Inflammatory macrophage (primary cell): Measurements from ENCODE around the gene CLECL1.
"Not testable (repeated sequence)": the region's sequence is repeated elsewhere in the genome, so short reads cannot be mapped to it uniquely, and the experiment has no call there.

Experiments used
- DNase-seq, 2 donors: peaks; one replicate each; pipeline ENCODE4 v3.0.0-alpha.2; 2020 to 2022

The CLECL1 gene

GRCh38 chr12:9694241-9694640 is 38.7 kb downstream of the CLECL1 start:
- DNase-seq = peak; percentile 67 to 84

GRCh38 chr12:9692909-9693308 is 40.0 kb downstream of the CLECL1 start:
- DNase-seq = peak in 1 of 2 donors; percentile 8

- no peak for DNase-seq
These were observed 45.7 kb downstream of the CLECL1 start for GRCh38 chr12:9687228-9687627.

GRCh38 chr12:9685915-9686314 is 47.0 kb downstream of the CLECL1 start:
- no peak for DNase-seq

- not testable (repeated sequence) for DNase-seq
These were observed 47.5 kb downstream of the CLECL1 start for GRCh38 chr12:9685366-9685765.

- DNase-seq = not testable (repeated sequence)
These were observed 49.9 kb downstream of the CLECL1 start for GRCh38 chr12:9682949-9683348.

GRCh38 chr12:9682508-9682907 is 50.4 kb downstream of the CLECL1 start:
- not testable (repeated sequence) for DNase-seq

GRCh38 chr12:9674226-9674590 is 58.7 kb downstream of the CLECL1 start:
- DNase-seq = no peak

GRCh38 chr12:9673404-9674225 is 59.3 kb downstream of the CLECL1 start:
- no peak for DNase-seq
